Mesothelial cell of epicardium (in vitro differentiated cells): ENCODE results near the gene AGBL4. TPM values are rescaled to one million over a fixed set of nuclear protein-coding genes. Genes with fewer than 3 reads are reported as not detected.

Experiments
- DNase-seq, 2 experiments: peaks; one replicate each; pipeline ENCODE4 v3.0.0; 2021; ENCODE audit warnings: low spot score in 2 of 2; ENCODE audit not compliant: unreplicated experiment in 2 of 2
- H3K27ac Mint-ChIP-seq: 2 replicates; pipeline ENCODE4 v1.8.0; 2021; ENCODE audit warnings: mixed read lengths
- H3K27me3 Mint-ChIP-seq: 2 replicates; pipeline ENCODE4 v1.8.0; 2021; ENCODE audit warnings: low read depth, mixed read lengths
- H3K36me3 Mint-ChIP-seq: 2 replicates; pipeline ENCODE4 v1.8.0; 2021; ENCODE audit warnings: mixed read lengths
- H3K4me1 Mint-ChIP-seq: 2 replicates; pipeline ENCODE4 v1.8.0; 2021; ENCODE audit warnings: mixed read lengths
- H3K4me3 Mint-ChIP-seq: 2 replicates; pipeline ENCODE4 v1.8.0; 2021; ENCODE audit warnings: mild to moderate bottlenecking, moderate library complexity, mixed read lengths
- H3K9me3 Mint-ChIP-seq: 2 replicates; pipeline ENCODE4 v1.8.0; 2021; ENCODE audit warnings: mixed read lengths
- total RNA-seq: library from RNA; stranded (reverse); gene quantifications from 3 replicates; pipeline ENCODE4 v1.2.1, GENCODE V29; 2021
- TF ChIP-seq, protein P1 (sequence below): fragments of 200-600 bp; sonication (generic); IDR thresholded peaks from one replicate; pipeline ENCODE4 v1.5.0; 2021; ENCODE audit warnings: antibody characterized with exemption; ENCODE audit not compliant: unreplicated experiment

Gene AGBL4
- total RNA-seq, 1 donor from 2014 or later, result 0.42 TPM

- H3K4me1 Mint-ChIP-seq, result no peaks in the 10 kb centered on the region
- no peaks in the 10 kb centered on the region for H3K9me3 Mint-ChIP-seq
- H3K4me3 Mint-ChIP-seq, result no peak overlapping the region
- TF ChIP-seq, protein P1, sequence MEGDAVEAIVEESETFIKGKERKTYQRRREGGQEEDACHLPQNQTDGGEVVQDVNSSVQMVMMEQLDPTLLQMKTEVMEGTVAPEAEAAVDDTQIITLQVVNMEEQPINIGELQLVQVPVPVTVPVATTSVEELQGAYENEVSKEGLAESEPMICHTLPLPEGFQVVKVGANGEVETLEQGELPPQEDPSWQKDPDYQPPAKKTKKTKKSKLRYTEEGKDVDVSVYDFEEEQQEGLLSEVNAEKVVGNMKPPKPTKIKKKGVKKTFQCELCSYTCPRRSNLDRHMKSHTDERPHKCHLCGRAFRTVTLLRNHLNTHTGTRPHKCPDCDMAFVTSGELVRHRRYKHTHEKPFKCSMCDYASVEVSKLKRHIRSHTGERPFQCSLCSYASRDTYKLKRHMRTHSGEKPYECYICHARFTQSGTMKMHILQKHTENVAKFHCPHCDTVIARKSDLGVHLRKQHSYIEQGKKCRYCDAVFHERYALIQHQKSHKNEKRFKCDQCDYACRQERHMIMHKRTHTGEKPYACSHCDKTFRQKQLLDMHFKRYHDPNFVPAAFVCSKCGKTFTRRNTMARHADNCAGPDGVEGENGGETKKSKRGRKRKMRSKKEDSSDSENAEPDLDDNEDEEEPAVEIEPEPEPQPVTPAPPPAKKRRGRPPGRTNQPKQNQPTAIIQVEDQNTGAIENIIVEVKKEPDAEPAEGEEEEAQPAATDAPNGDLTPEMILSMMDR, result no peak
- no peak overlapping the region for H3K27ac Mint-ChIP-seq
- no peaks in the 10 kb centered on the region for H3K36me3 Mint-ChIP-seq
- peaks cover 67% of the 10 kb centered on the region for H3K27me3 Mint-ChIP-seq
- no peak for DNase-seq
These were observed 1192.4 kb downstream of the AGBL4 start for GRCh38 chr1:48831120-48831978.

DNA sequence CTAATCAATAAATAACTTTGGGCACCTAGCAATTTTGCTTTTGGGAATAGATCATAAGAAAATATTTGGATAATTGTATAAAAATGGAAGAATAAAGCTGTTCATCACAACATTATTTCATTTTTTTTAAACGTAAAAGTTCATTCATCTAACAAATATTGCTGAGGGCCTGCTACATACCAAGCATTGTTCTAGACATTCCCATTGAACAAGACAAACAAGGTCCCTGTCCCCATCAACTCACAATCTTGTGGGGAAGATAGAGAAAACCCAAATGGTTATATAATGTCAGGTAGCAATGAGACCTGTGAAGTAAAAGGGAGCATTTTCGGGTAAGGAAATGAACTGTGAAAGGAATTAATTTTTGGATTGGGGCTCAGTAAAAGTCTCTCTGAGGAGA, 1193.0 kb downstream of the AGBL4 start:
- H3K27ac Mint-ChIP-seq, result no peak overlapping the region
- no peaks in the 10 kb centered on the region for H3K9me3 Mint-ChIP-seq
- H3K36me3 Mint-ChIP-seq, result no peaks in the 10 kb centered on the region
- no peaks in the 10 kb centered on the region for H3K4me1 Mint-ChIP-seq
- no peak overlapping the region for H3K4me3 Mint-ChIP-seq
- TF ChIP-seq, protein P1, result no peak
- DNase-seq, result no peak
- H3K27me3 Mint-ChIP-seq, result peaks cover 69% of the 10 kb centered on the region

DNA sequence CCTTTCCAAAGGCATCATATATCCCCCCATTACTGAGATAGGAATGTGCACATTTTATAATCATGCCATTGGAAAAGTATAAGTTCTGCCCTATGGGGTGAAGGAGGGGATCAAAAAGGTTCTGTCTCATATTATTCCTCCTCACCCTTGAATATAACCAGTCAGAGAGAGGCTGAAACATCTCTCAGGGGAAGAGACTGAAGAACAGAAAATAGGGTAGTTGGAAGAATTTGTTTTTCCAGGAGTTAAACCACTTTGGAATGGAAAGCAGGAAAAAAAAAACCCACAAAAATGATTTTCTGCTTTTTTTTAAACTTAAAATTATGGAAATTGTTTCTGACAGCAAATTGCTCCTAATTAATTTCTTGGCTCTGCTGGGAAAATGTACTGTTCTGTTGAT, 1194.3 kb downstream of the AGBL4 start:
- no peak overlapping the region for H3K4me3 Mint-ChIP-seq
- no peak overlapping the region for H3K27ac Mint-ChIP-seq
- no peaks in the 10 kb centered on the region for H3K4me1 Mint-ChIP-seq
- TF ChIP-seq, protein P1, result no peak
- no peaks in the 10 kb centered on the region for H3K36me3 Mint-ChIP-seq
- H3K9me3 Mint-ChIP-seq, result no peaks in the 10 kb centered on the region
- DNase-seq, result no peak
- H3K27me3 Mint-ChIP-seq, result peaks cover 72% of the 10 kb centered on the region

DNA sequence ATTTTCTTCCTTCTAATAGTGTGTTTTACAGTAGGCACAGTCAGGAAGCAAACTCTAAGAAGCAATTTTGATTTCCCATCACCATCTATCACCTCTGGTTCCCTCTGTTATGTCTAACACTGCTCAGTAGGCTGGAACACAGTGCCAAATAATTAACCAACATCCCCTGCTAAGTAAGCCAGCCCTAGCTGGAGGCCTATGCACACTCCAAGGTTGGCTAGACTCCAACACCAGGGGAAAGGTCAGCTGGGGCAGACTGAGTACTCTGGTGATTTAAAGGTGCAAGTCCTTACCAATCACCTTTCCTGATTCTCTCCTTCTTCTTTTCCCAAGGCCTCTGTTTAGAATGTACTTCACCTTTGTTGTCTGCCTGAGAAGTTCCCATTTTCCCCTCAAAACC, 1200.6 kb downstream of the AGBL4 start:
- no peak overlapping the region for H3K27ac Mint-ChIP-seq
- no peaks in the 10 kb centered on the region for H3K9me3 Mint-ChIP-seq
- H3K4me1 Mint-ChIP-seq, result no peaks in the 10 kb centered on the region
- no peak for DNase-seq
- TF ChIP-seq, protein P1, result no peak
- H3K27me3 Mint-ChIP-seq, result peaks cover 66% of the 10 kb centered on the region
- H3K36me3 Mint-ChIP-seq, result no peaks in the 10 kb centered on the region
- H3K4me3 Mint-ChIP-seq, result no peak overlapping the region

GRCh38 chr1:48820491-48820890, 1203.3 kb downstream of the AGBL4 start:
- Mint-ChIP-seq H3K27me3 (peaks cover 45% of the 10 kb centered on the region), H3K27ac (no peak overlapping the region), H3K36me3 (no peaks in the 10 kb centered on the region), H3K4me1 (no peaks in the 10 kb centered on the region), H3K9me3 (no peaks in the 10 kb centered on the region), H3K4me3 (no peak overlapping the region)
- TF ChIP-seq, protein P1, result no peak
- no peak for DNase-seq
